ENCODE measurements around the gene FAM181B.

Gene FAM181B

GRCh38 chr11:82753921-82754320 is 20.3 kb upstream of the FAM181B start:
- Mint-ChIP-seq H3K27ac (no peak overlapping the region), H3K9me3 (no peaks in the 10 kb centered on the region), H3K4me1 (ENCODE audit: low read depth) (peaks cover 30% of the 10 kb centered on the region), H3K27me3 (ENCODE audit: low read depth) (peaks cover 30% of the 10 kb centered on the region), H3K4me3 (no peak overlapping the region), H3K36me3 (ENCODE audit: low read depth) (no peaks in the 10 kb centered on the region)

GRCh38 chr11:82752801-82753200 is 19.1 kb upstream of the FAM181B start:
- H3K9me3 Mint-ChIP-seq = no peaks in the 10 kb centered on the region
- H3K27ac Mint-ChIP-seq = no peak overlapping the region
- H3K4me3 Mint-ChIP-seq = no peak overlapping the region
- H3K36me3 Mint-ChIP-seq (ENCODE audit: low read depth) = no peaks in the 10 kb centered on the region
- peaks cover 30% of the 10 kb centered on the region for H3K27me3 Mint-ChIP-seq (ENCODE audit: low read depth)
- H3K4me1 Mint-ChIP-seq (ENCODE audit: low read depth) = peaks cover 26% of the 10 kb centered on the region

- H3K27ac Mint-ChIP-seq = peak overlapping the region; percentile 23
- H3K36me3 Mint-ChIP-seq (ENCODE audit: low read depth) = peaks cover 1% of the 10 kb centered on the region
- no peaks in the 10 kb centered on the region for H3K9me3 Mint-ChIP-seq
- H3K4me3 Mint-ChIP-seq = peak overlapping the region; percentile 49
- H3K4me1 Mint-ChIP-seq (ENCODE audit: low read depth) = peaks cover 15% of the 10 kb centered on the region
- H3K27me3 Mint-ChIP-seq (ENCODE audit: low read depth) = peaks cover 38% of the 10 kb centered on the region
Observed at GRCh38 chr11:82750643-82751139, 17.0 kb upstream of the FAM181B start.

- Mint-ChIP-seq H3K4me3 (no peak overlapping the region), H3K27me3 (ENCODE audit: low read depth) (peaks cover 38% of the 10 kb centered on the region), H3K4me1 (ENCODE audit: low read depth) (peaks cover 15% of the 10 kb centered on the region)
Observed at GRCh38 chr11:82747471-82747870, 13.8 kb upstream of the FAM181B start.

GRCh38 chr11:82738091-82738490 is 4.4 kb upstream of the FAM181B start:
- peaks cover 3% of the 10 kb centered on the region for H3K4me1 Mint-ChIP-seq (ENCODE audit: low read depth)

More at GRCh38 chr11:82747471-82747870, 13.8 kb upstream of the FAM181B start:
- Mint-ChIP-seq H3K27ac (no peak overlapping the region), H3K36me3 (ENCODE audit: low read depth) (peaks cover 1% of the 10 kb centered on the region), H3K9me3 (no peaks in the 10 kb centered on the region)

GRCh38 chr11:82734120-82734479 is 436 bp upstream of the FAM181B start:
- H3K9me3 Mint-ChIP-seq = no peaks in the 10 kb centered on the region
- peak overlapping the region; percentile 44 for H3K4me3 Mint-ChIP-seq
- no peak overlapping the region for H3K27ac Mint-ChIP-seq
- H3K27me3 Mint-ChIP-seq (ENCODE audit: low read depth) = peaks cover 80% of the 10 kb centered on the region
- peaks cover 3% of the 10 kb centered on the region for H3K4me1 Mint-ChIP-seq (ENCODE audit: low read depth)
- no peaks in the 10 kb centered on the region for H3K36me3 Mint-ChIP-seq (ENCODE audit: low read depth)

More at GRCh38 chr11:82738091-82738490, 4.4 kb upstream of the FAM181B start:
- Mint-ChIP-seq H3K27ac (no peak overlapping the region), H3K4me3 (no peak overlapping the region), H3K9me3 (no peaks in the 10 kb centered on the region), H3K36me3 (ENCODE audit: low read depth) (no peaks in the 10 kb centered on the region), H3K27me3 (ENCODE audit: low read depth) (peaks cover 69% of the 10 kb centered on the region)

GRCh38 chr11:82732734-82733443 is 775 bp downstream of the FAM181B start:
- peaks cover 3% of the 10 kb centered on the region for H3K4me1 Mint-ChIP-seq (ENCODE audit: low read depth)
- no peaks in the 10 kb centered on the region for H3K9me3 Mint-ChIP-seq

GRCh38 chr11:82732348-82732733 is 1.3 kb downstream of the FAM181B start:
- no peaks in the 10 kb centered on the region for H3K9me3 Mint-ChIP-seq
- no peak overlapping the region for H3K27ac Mint-ChIP-seq
- H3K4me3 Mint-ChIP-seq = no peak overlapping the region
- peaks cover 3% of the 10 kb centered on the region for H3K4me1 Mint-ChIP-seq (ENCODE audit: low read depth)
- H3K36me3 Mint-ChIP-seq (ENCODE audit: low read depth) = no peaks in the 10 kb centered on the region
- peaks cover 79% of the 10 kb centered on the region for H3K27me3 Mint-ChIP-seq (ENCODE audit: low read depth)

More at GRCh38 chr11:82732734-82733443, 775 bp downstream of the FAM181B start:
- Mint-ChIP-seq H3K27ac (no peak overlapping the region), H3K27me3 (ENCODE audit: low read depth) (peaks cover 80% of the 10 kb centered on the region), H3K4me3 (no peak overlapping the region), H3K36me3 (ENCODE audit: low read depth) (no peaks in the 10 kb centered on the region)

- no peak overlapping the region for H3K27ac Mint-ChIP-seq
- no peaks in the 10 kb centered on the region for H3K36me3 Mint-ChIP-seq (ENCODE audit: low read depth)
- H3K27me3 Mint-ChIP-seq (ENCODE audit: low read depth) = peaks cover 78% of the 10 kb centered on the region
- peak overlapping the region; percentile 13 for H3K4me3 Mint-ChIP-seq
- H3K4me1 Mint-ChIP-seq (ENCODE audit: low read depth) = peaks cover 3% of the 10 kb centered on the region
- no peaks in the 10 kb centered on the region for H3K9me3 Mint-ChIP-seq
Observed at GRCh38 chr11:82731691-82732277, 1.9 kb downstream of the FAM181B start.

GRCh38 chr11:82730754-82731153 is 2.9 kb downstream of the FAM181B start:
- Mint-ChIP-seq H3K9me3 (no peaks in the 10 kb centered on the region), H3K27ac (no peak overlapping the region), H3K36me3 (ENCODE audit: low read depth) (no peaks in the 10 kb centered on the region), H3K4me3 (no peak overlapping the region), H3K27me3 (ENCODE audit: low read depth) (peaks cover 76% of the 10 kb centered on the region), H3K4me1 (ENCODE audit: low read depth) (peaks cover 3% of the 10 kb centered on the region)

- H3K9me3 Mint-ChIP-seq = no peaks in the 10 kb centered on the region
- H3K4me1 Mint-ChIP-seq (ENCODE audit: low read depth) = peaks cover 3% of the 10 kb centered on the region
- no peak overlapping the region for H3K4me3 Mint-ChIP-seq
- H3K27me3 Mint-ChIP-seq (ENCODE audit: low read depth) = peaks cover 72% of the 10 kb centered on the region
- no peak overlapping the region for H3K27ac Mint-ChIP-seq
- H3K36me3 Mint-ChIP-seq (ENCODE audit: low read depth) = no peaks in the 10 kb centered on the region
Observed at GRCh38 chr11:82730286-82730685, 3.4 kb downstream of the FAM181B start.

GRCh38 chr11:82724026-82724425 is 9.6 kb downstream of the FAM181B start:
- Mint-ChIP-seq H3K27ac (no peak overlapping the region), H3K36me3 (ENCODE audit: low read depth) (no peaks in the 10 kb centered on the region), H3K4me3 (no peak overlapping the region), H3K27me3 (ENCODE audit: low read depth) (peaks cover 29% of the 10 kb centered on the region), H3K4me1 (ENCODE audit: low read depth) (no peaks in the 10 kb centered on the region), H3K9me3 (no peaks in the 10 kb centered on the region)

- Mint-ChIP-seq H3K4me3 (no peak overlapping the region), H3K27me3 (ENCODE audit: low read depth) (peaks cover 17% of the 10 kb centered on the region), H3K9me3 (no peaks in the 10 kb centered on the region), H3K27ac (no peak overlapping the region), H3K4me1 (ENCODE audit: low read depth) (no peaks in the 10 kb centered on the region), H3K36me3 (ENCODE audit: low read depth) (no peaks in the 10 kb centered on the region)
Observed at GRCh38 chr11:82722231-82722630, 11.4 kb downstream of the FAM181B start.

- no peaks in the 10 kb centered on the region for H3K9me3 Mint-ChIP-seq
- H3K27me3 Mint-ChIP-seq (ENCODE audit: low read depth) = peaks cover 6% of the 10 kb centered on the region
- no peak overlapping the region for H3K27ac Mint-ChIP-seq
- H3K4me1 Mint-ChIP-seq (ENCODE audit: low read depth) = no peaks in the 10 kb centered on the region
- no peaks in the 10 kb centered on the region for H3K36me3 Mint-ChIP-seq (ENCODE audit: low read depth)
- no peak overlapping the region for H3K4me3 Mint-ChIP-seq
Observed at GRCh38 chr11:82720267-82721065, 13.2 kb downstream of the FAM181B start.

All from T-helper 1 cell treated with Interleukin-12 subunit alpha and Interleukin-12 subunit beta and Interleukin-4 antibody, amounts not matched to agents 30 μg/mL and 1 μg/mL, for 36 hours (primary cell).